ENCODE data around the gene CFAP74.

Gene CFAP74

DNA sequence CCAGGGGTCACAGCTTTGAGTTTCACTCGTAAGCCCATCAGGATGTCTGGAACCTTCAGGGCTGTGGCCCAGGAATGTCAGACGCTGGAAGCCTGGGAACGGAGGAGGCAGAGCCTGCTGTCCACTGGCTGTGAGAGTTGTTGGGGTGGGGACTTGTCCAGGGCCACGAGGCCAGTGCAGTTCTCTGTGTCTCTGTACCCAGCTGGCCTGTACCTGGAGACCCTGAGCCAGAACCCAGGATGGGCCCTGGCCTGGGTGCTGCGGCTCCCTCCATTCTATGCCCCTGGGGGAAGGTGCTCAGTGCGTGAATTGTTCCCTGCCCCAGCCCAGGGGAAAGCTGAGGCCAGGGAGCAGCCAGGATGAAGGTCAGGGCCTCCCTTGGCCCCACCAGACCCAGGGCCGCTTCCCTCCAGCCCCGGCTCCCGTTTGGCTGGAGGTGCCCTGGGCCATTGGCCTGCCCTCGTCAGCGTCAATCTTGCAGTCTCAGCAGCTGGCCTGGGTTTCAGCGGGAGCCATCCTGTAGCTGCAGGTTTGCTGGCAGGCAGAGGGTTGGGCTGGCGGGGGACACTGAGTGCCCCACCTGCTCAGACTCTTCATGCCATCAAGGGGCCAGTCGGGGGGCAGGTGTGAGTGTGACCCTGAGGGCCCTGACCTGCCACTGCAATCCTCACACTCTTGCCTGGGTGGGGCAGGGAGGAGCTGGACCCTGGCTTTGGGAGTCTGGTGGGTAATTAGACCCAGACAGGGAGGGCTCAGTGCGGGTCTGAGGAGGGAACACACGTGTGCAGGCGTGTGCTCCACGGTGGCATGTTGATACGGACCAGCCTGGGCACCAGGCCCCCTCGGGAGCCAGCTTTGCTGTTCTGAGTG lies 89.2 kb downstream of the CFAP74 start:
- Mint-ChIP-seq H3K36me3 (ENCODE audit: low read depth) (no peaks in the 10 kb centered on the region), H3K4me3 (peak overlapping the region in 1 of 3 experiments; percentile 17), H3K9me3 (no peaks in the 10 kb centered on the region), H3K27ac (peak overlapping the region in 2 of 3 experiments; percentile 3 to 38), H3K4me1 (peaks cover 29% of the 10 kb centered on the region), H3K27me3 (ENCODE audit: low read depth) (peaks cover 14% of the 10 kb centered on the region)
- no peak for TF ChIP-seq CTCF (IDR thresholded peaks at IDR 0.05; ENCODE audit: unreplicated experiment in 3 of 3)

DNA sequence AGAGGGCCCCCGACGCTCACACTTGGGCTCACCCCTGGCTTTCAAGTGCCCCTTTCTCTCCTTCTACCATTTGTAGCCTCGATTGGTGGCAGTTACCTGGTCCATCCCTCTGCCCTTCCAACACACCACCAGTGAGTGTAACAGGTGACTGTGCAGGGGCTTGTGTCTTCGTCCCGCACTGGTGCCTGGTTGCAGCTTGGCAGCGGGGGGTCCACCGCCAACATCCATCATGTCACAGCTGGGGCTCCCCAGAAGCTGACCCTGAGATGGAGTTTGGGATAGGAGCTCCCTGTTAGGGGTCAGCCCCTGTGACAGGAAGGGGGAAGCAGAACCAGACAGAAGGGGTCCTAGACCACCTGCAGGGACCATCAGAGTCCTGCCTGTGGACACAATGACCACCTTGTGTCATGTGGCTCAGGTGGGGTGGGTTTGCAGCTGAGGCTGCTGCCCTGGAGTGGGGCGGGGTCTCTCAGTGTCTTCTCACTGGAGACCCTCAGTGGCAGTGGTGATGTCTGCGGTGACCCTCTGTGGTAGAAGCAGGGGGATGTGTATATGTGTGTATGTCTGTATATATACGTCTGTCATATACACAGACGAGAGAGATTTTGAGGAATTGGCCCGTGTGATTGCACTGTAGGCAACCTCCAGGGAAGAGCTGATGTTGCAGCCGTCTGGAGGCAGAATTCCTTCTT lies 92.1 kb downstream of the CFAP74 start:
- Mint-ChIP-seq H3K9me3 (no peaks in the 10 kb centered on the region), H3K36me3 (ENCODE audit: low read depth) (no peaks in the 10 kb centered on the region), H3K4me3 (peak overlapping the region; percentile 46 to 66 (median 54)), H3K4me1 (peaks cover 23% of the 10 kb centered on the region), H3K27me3 (ENCODE audit: low read depth) (peaks cover 14% of the 10 kb centered on the region), H3K27ac (no peak overlapping the region)
- TF ChIP-seq CTCF (IDR thresholded peaks at IDR 0.05; ENCODE audit: unreplicated experiment in 3 of 3) = no peak

DNA sequence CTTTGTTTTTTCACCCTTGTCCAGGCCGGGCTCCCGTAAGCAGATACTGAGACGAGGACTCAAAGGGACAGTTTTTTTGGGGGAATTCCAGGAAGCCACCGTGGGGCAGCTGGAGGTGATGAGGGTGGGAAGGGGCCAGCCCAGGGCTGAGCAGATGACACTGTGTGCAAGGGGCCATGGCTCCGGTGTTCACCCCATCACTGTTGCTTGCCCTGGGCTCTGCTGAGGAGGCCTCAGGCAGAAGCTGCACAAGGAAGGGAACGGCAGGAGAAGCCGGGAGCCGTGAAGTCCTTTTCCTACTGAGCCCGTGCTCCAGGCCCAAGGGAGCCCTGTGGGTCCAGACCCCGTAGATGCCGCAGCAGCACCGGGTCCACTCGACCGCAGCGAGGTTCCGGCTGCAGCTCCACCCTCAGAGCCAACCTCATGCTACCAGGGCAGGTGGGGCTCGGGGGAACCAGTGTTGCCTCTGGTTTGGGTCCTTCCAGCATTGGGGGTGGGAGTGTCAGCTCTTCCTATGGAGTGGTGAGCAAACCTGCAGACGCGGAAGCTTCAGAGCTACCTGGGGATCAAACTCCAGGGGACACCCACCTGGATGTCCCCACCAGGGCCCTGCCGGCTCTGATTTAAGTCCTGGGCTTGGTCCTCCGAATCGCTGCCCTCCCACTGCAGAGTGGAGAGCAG lies 92.8 kb downstream of the CFAP74 start:
- TF ChIP-seq CTCF (IDR thresholded peaks at IDR 0.05; ENCODE audit: unreplicated experiment in 3 of 3) = no peak
- Mint-ChIP-seq H3K4me3 (peak overlapping the region; percentile 79 to 87 (median 86)), H3K4me1 (peaks cover 24% of the 10 kb centered on the region), H3K9me3 (no peaks in the 10 kb centered on the region), H3K27me3 (ENCODE audit: low read depth) (peaks cover 10% of the 10 kb centered on the region), H3K27ac (no peak overlapping the region), H3K36me3 (ENCODE audit: low read depth) (no peaks in the 10 kb centered on the region)

DNA sequence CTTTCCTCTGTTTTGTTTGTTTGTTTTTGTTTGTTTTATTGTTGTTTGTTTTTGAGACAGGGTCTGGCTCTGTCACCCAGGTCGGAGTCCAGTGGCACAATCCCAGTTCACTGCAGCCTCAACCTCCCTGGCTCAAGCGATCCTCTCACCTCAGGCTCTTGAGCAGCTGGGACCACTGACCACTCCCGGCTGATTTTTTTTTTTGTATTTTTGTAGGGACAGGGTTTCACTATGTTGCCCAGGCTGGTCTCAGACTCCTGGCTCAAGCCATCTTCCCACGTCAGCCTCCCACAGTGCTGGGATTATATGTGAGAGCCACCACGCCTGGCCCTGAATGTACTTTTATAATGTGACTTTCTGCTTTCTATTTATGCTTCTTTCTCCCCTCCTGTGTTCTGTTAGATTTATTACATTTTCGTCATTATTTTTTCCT lies 93.5 kb downstream of the CFAP74 start:
- peak overlapping the region; percentile 79 to 87 (median 86) for H3K4me3 Mint-ChIP-seq
- H3K36me3 Mint-ChIP-seq (ENCODE audit: low read depth) = no peaks in the 10 kb centered on the region
- no peak for TF ChIP-seq CTCF (IDR thresholded peaks at IDR 0.05; ENCODE audit: unreplicated experiment in 3 of 3)
- H3K27me3 Mint-ChIP-seq (ENCODE audit: low read depth) = peaks cover 10% of the 10 kb centered on the region
- H3K27ac Mint-ChIP-seq = peak overlapping the region in 2 of 3 experiments; percentile 39 to 78
- H3K4me1 Mint-ChIP-seq = peaks cover 22% of the 10 kb centered on the region
- no peaks in the 10 kb centered on the region for H3K9me3 Mint-ChIP-seq

GRCh38 chr1:1908506-1908791 lies 95.1 kb downstream of the CFAP74 start:
- Mint-ChIP-seq H3K36me3 (ENCODE audit: low read depth) (no peaks in the 10 kb centered on the region), H3K27me3 (ENCODE audit: low read depth) (peaks cover 4% of the 10 kb centered on the region), H3K9me3 (no peaks in the 10 kb centered on the region)

More at GRCh38 chr1:1908506-1908791, 95.1 kb downstream of the CFAP74 start:
- Mint-ChIP-seq H3K4me3 (peak overlapping the region; percentile 60 to 72 (median 70)), H3K27ac (no peak overlapping the region), H3K4me1 (peaks cover 13% of the 10 kb centered on the region)
- no peak for TF ChIP-seq CTCF (IDR thresholded peaks at IDR 0.05; ENCODE audit: unreplicated experiment in 3 of 3)
